ENCODE data around the gene TCTN2. TPM values are rescaled to one million over a fixed set of nuclear protein-coding genes. Genes with fewer than 3 reads are reported as not detected.

Gene TCTN2
- total RNA-seq, 1 donor from 2014 or later: 3.3 TPM

GRCh38 chr12:123726962-123727361 lies 56.0 kb downstream of the TCTN2 start:
- intact Hi-C loops (cut with DNase I): no loop called here
- DNase-seq (ENCODE audit: missing footprints) (no peak), ATAC-seq (no peak)

GRCh38 chr12:123727878-123728277 lies 57.0 kb downstream of the TCTN2 start:
- ATAC-seq (no peak), DNase-seq (ENCODE audit: missing footprints) (no peak)
- intact Hi-C loops (cut with DNase I): no loop called here

- no peak for DNase-seq (ENCODE audit: missing footprints)
- no peak for ATAC-seq
- intact Hi-C loops (cut with DNase I): no loop called here
Measured at GRCh38 chr12:123731596-123731995, 60.7 kb downstream of the TCTN2 start.

- DNase-seq (ENCODE audit: missing footprints) (no peak), ATAC-seq (no peak)
- intact Hi-C loops (cut with DNase I): no loop called here
Measured at GRCh38 chr12:123732251-123732650, 61.3 kb downstream of the TCTN2 start.

GRCh38 chr12:123733229-123733628 lies 62.3 kb downstream of the TCTN2 start:
- intact Hi-C loops (cut with DNase I): no loop called here
- no peak for DNase-seq (ENCODE audit: missing footprints)
- ATAC-seq: no peak

- intact Hi-C loops (cut with DNase I): no loop called here
- DNase-seq (ENCODE audit: missing footprints) (no peak), ATAC-seq (no peak)
Measured at GRCh38 chr12:123734268-123734667, 63.4 kb downstream of the TCTN2 start.

- intact Hi-C loops (cut with DNase I): no loop called here
- DNase-seq (ENCODE audit: missing footprints): no peak
- no peak for ATAC-seq
Measured at GRCh38 chr12:123741937-123742572, 71.1 kb downstream of the TCTN2 start.

- no peak for ATAC-seq
- intact Hi-C loops (cut with DNase I): no loop called here
- no peak for DNase-seq (ENCODE audit: missing footprints)
Measured at GRCh38 chr12:123743002-123743401, 72.1 kb downstream of the TCTN2 start.

GRCh38 chr12:123744836-123745235 lies 73.9 kb downstream of the TCTN2 start:
- intact Hi-C loops (cut with DNase I): no loop called here
- DNase-seq (ENCODE audit: missing footprints): no peak
- no peak for ATAC-seq

GRCh38 chr12:123747309-123747708 lies 76.4 kb downstream of the TCTN2 start:
- DNase-seq (ENCODE audit: missing footprints) (no peak), ATAC-seq (no peak)
- intact Hi-C loops (cut with DNase I): no loop called here

GRCh38 chr12:123748161-123748560 lies 77.2 kb downstream of the TCTN2 start:
- ATAC-seq: no peak
- intact Hi-C loops (cut with DNase I): no loop called here
- no peak for DNase-seq (ENCODE audit: missing footprints)

GRCh38 chr12:123748661-123749060 lies 77.7 kb downstream of the TCTN2 start:
- ATAC-seq (no peak), DNase-seq (ENCODE audit: missing footprints) (no peak)
- intact Hi-C loops (cut with DNase I): no loop called here

GRCh38 chr12:123749355-123749754 lies 78.4 kb downstream of the TCTN2 start:
- intact Hi-C loops (cut with DNase I): no loop called here
- ATAC-seq (no peak), DNase-seq (ENCODE audit: missing footprints) (no peak)

- ATAC-seq (no peak), DNase-seq (ENCODE audit: missing footprints) (no peak)
- intact Hi-C loops (cut with DNase I): no loop called here
Measured at GRCh38 chr12:123750159-123750656, 79.3 kb downstream of the TCTN2 start.

- DNase-seq (ENCODE audit: missing footprints) (no peak), ATAC-seq (no peak)
- intact Hi-C loops (cut with DNase I): no loop called here
Measured at GRCh38 chr12:123752046-123752445, 81.1 kb downstream of the TCTN2 start.

GRCh38 chr12:123754041-123754772 lies 83.3 kb downstream of the TCTN2 start:
- intact Hi-C loops (cut with DNase I): no loop called here
- DNase-seq (ENCODE audit: missing footprints) (no peak), ATAC-seq (no peak)

GRCh38 chr12:123757561-123757960 lies 86.6 kb downstream of the TCTN2 start:
- ATAC-seq: no peak
- no peak for DNase-seq (ENCODE audit: missing footprints)
- intact Hi-C loops (cut with DNase I): no loop called here
